GM18511 (cell line): ENCODE measurements around the gene UPF3A.
"Not testable (repeated sequence)": the region's sequence is repeated elsewhere in the genome, so short reads cannot be mapped to it uniquely, and the experiment has no call there.

Experiments used
- ATAC-seq: cut with Tn5 transposase; IDR thresholded peaks from one replicate; pipeline ENCODE4 v1.9.1; 2021; ENCODE audit warnings: mild to moderate bottlenecking, moderate library complexity; ENCODE audit not compliant: unreplicated experiment

Gene UPF3A, protein sequence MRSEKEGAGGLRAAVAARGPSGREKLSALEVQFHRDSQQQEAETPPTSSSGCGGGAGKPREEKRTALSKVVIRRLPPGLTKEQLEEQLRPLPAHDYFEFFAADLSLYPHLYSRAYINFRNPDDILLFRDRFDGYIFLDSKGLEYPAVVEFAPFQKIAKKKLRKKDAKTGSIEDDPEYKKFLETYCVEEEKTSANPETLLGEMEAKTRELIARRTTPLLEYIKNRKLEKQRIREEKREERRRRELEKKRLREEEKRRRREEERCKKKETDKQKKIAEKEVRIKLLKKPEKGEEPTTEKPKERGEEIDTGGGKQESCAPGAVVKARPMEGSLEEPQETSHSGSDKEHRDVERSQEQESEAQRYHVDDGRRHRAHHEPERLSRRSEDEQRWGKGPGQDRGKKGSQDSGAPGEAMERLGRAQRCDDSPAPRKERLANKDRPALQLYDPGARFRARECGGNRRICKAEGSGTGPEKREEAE

DNA sequence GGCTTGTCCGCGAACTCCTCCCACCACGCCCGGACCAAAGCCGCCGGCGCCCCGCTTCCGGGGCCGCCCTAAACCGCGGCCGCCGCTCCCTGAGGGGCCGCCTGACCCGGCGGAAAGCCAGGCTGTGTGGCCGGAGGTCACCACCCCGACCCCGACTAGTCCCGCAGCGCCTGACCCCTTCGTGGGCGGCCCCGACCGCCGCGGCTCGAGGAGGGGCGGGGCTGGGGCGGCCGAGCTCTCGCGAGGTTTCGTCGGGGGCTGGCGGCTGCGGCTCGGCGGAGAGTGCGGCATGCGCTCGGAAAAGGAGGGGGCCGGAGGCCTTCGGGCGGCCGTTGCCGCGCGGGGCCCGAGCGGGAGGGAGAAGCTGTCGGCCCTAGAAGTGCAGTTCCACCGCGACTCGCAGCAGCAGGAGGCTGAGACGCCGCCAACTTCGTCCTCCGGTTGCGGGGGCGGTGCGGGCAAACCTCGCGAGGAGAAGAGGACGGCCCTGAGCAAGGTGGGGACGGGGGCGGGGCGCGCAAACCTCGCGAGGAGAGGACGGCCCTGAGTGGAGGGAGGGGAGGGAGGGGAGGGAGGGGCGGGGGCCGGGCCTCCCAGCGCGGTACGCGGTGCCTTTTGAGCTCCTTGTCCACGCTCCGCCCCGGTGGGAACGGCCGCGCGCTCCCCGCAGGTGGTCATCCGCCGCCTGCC is at the start of gene UPF3A:
TSS of gene UPF3A (plus strand) at position 251 of the 690 bp plus-strand sequence. CDS start at position 290, 39 bp downstream.
- peak; percentile 70 for ATAC-seq

GRCh38 chr13:114231886-114232285 is 49.5 kb upstream of the UPF3A start:
- ATAC-seq, result no peak

DNA sequence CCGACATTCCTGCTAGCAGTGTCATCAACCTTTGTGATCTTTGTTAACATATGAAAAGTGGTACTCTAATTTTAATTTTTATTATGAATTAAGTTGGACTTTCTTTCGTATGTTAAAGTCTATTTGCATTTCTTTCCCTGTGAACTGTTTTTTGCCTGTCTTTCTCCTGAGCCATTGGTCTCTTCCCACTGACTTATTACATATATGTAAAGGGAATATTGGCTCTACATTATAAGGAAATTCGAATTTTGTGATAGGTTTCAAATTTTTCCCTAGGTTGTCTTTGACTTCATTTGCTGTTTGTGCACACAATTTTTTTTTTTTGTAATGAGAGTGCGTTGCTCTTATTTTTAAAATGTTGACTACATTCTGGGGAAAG is 47.1 kb upstream of the UPF3A start:
- no peak for ATAC-seq

- ATAC-seq, result peak; percentile 94
These were observed 46.6 kb upstream of the UPF3A start, which contains the start of gene CDC16 for GRCh38 chr13:114234645-114235421. CDC16 (plus strand) TSS chr13:114234897; CDS start chr13:114235085, 188 bp downstream.

- no peak for ATAC-seq
These were observed 45.7 kb upstream of the UPF3A start for GRCh38 chr13:114235697-114236096.

GRCh38 chr13:114236227-114236626 is 45.2 kb upstream of the UPF3A start:
- ATAC-seq, result no peak

GRCh38 chr13:114237415-114238112 is 43.8 kb upstream of the UPF3A start:
- no peak for ATAC-seq

- no peak for ATAC-seq
These were observed 39.5 kb upstream of the UPF3A start for GRCh38 chr13:114241918-114242317.

- no peak for ATAC-seq
These were observed 37.4 kb upstream of the UPF3A start for GRCh38 chr13:114243971-114244370.

DNA sequence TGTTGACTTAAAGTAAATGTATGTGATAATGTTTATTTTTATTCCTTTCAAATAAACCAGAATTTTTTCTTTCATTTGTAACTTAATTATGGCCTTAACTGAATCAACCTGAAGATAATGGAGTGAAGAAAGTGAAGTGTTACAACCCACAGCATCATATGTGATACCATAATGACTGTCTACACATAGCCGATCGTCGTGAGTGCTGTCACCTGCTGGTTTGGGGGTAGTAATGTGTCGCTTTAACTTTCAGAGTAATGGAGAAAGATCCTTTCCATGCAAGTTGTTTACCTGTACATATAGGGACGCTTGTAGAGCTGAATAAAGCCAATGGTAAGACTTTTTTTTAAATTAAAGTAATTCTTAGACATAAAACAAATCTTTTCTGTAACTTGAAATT is 36.8 kb upstream of the UPF3A start:
- ATAC-seq, result no peak

- ATAC-seq, result no peak
These were observed 33.4 kb upstream of the UPF3A start for GRCh38 chr13:114248011-114248410.

- no peak for ATAC-seq
These were observed 32.3 kb upstream of the UPF3A start for GRCh38 chr13:114249077-114249476.

GRCh38 chr13:114251639-114252440 is 29.6 kb upstream of the UPF3A start:
- ATAC-seq, result not testable (repeated sequence)

DNA sequence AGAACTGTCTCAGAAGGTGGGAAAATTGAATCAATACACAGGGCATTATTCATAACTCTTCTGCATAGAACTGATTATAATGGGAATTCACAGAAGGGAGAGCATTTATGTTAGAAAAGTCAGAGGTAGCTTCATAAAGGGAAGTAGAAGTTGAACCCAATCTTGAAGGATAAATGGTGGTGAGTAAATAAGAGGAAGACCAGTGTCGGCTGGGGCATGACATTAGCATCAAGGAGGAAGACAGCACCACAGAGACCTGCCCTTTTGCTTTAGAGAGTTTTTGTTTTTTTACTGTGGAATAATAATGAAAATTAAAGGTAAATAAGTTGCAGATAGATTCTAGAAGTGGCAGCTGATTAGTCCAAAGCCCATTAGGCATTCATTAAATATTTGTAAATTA is 24.9 kb upstream of the UPF3A start:
- no peak for ATAC-seq

DNA sequence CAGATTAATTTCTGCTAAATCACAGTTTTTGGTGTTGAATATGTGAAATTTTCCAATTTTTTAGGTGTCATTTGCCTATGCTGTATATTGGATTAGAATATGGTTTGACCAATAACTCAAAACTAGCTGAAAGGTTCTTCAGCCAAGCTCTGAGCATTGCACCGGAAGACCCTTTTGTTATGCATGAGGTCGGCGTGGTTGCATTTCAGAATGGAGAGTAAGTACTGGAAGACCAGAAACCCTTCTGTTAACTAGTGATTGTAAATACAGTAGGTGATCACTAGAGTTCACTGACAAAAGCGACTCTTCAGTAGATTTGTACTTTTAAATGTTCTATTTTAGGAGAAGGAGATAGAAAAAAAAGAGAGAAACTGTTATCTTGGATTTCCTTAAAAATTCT is 24.4 kb upstream of the UPF3A start:
- ATAC-seq, result no peak

DNA sequence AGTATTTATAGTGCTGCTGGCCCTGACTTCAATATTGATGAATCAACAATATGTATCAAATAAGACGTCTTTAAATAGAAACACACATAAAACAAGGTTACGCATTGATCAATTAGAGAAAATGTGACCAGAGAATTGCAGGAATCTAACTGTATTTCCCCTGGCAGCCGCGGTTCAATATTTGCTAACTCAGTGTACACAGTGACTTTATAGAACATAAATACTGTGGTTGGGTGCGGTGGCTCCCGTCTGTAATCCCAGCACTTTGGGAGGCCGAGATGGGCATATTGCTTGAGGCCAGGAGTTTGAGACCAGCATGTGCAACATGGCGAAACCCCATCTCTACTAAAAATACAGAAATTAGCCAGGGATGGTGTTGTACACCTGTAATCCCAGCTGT is 22.8 kb upstream of the UPF3A start:
- ATAC-seq, result no peak

DNA sequence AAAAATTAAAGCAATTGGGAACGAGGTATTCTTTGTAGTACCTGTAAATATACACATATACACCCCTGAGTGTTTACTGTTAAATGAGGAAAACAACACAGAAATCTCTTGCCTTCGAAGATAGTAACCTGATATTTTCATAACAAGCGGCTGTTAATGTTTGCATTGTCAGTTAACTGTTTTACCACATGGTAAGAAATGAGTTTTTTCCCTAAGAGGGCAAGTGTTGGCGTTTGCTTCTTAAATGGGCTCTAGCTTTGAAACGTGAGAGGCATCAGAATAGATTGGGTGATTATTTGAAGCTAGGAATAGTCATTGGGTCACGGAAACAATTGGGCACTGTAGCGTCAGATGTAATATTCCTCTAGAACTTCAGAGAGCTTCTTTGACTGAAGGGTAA is 22.0 kb upstream of the UPF3A start:
- no peak for ATAC-seq

DNA sequence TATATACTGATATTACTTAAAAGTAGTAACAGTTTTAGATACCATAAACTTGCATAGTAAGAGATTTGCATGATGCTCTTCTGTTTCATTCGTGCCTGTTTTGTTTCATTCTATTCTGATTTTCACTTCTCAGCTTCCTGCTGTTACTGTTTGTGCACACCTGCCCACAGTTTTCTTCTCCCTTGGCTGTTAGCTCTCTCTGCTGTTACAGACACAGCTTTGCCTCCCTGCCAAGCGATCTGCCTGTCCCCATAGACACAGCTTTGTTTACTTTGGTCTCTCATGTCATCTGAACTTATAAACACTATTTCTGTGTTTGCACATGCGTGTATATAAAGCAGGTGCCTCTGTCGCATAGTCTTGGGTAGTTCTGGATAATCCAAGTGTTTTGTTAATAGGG is 21.4 kb upstream of the UPF3A start:
- ATAC-seq, result no peak

GRCh38 chr13:114260814-114261213 is 20.6 kb upstream of the UPF3A start:
- no peak for ATAC-seq
